ENCODE measurements around the gene ATP13A5.

GRCh38 chr3:193416629-193417028 is 38.1 kb upstream of the ATP13A5 start:
- TF ChIP-seq CTCF (IDR thresholded peaks at IDR 0.05; ENCODE audit: low read depth, low read length) = no peak
- no peak for TF ChIP-seq POLR2A (IDR thresholded peaks at IDR 0.05; ENCODE audit: extremely low read depth, insufficient read length)
- no peak for TF ChIP-seq MAX (IDR thresholded peaks at IDR 0.05; ENCODE audit: low read depth, low read length)
- no peak for TF ChIP-seq MYC (IDR thresholded peaks at IDR 0.05; ENCODE audit: low read depth, low read length)
